Nephron progenitor cell (in vitro differentiated cells): Measurements from ENCODE around the gene MYL10.

Experiments used
- DNase-seq: peaks from one replicate; pipeline ENCODE4 v3.0.0; 2021
- H3K27ac Mint-ChIP-seq: 2 replicates; pipeline ENCODE4 v1.8.0; 2021; ENCODE audit warnings: mild to moderate bottlenecking, moderate library complexity, mixed read lengths
- H3K27me3 Mint-ChIP-seq: 2 replicates; pipeline ENCODE4 v1.8.0; 2021; ENCODE audit warnings: mild to moderate bottlenecking, low read depth, mixed read lengths; ENCODE audit not compliant: poor library complexity
- H3K36me3 Mint-ChIP-seq: 2 replicates; pipeline ENCODE4 v1.8.0; 2021; ENCODE audit warnings: low read depth, mixed read lengths
- H3K4me1 Mint-ChIP-seq: 2 replicates; pipeline ENCODE4 v1.8.0; 2021; ENCODE audit warnings: mixed read lengths
- H3K4me3 Mint-ChIP-seq: 2 replicates; pipeline ENCODE4 v1.8.0; 2021; ENCODE audit warnings: mild to moderate bottlenecking, moderate library complexity, mixed read lengths
- H3K9me3 Mint-ChIP-seq: 2 replicates; pipeline ENCODE4 v1.8.0; 2021; ENCODE audit warnings: mild to moderate bottlenecking, moderate library complexity, mixed read lengths
- CTCF ChIP-seq: fragments of 200-600 bp; sonication (generic); IDR thresholded peaks from 2 replicates; pipeline ENCODE4 v1.5.0; 2021; ENCODE audit warnings: antibody characterized with exemption

Gene MYL10

GRCh38 chr7:101582971-101583370 is 46.1 kb downstream of the MYL10 start:
- H3K36me3 Mint-ChIP-seq, result no peaks in the 10 kb centered on the region
- no peak for DNase-seq
- no peak overlapping the region for H3K27ac Mint-ChIP-seq
- peaks cover 4% of the 10 kb centered on the region for H3K27me3 Mint-ChIP-seq
- H3K4me3 Mint-ChIP-seq, result no peak overlapping the region
- no peak for TF ChIP-seq CTCF
- H3K9me3 Mint-ChIP-seq, result peaks cover 21% of the 10 kb centered on the region
- H3K4me1 Mint-ChIP-seq, result peaks cover 35% of the 10 kb centered on the region

- Mint-ChIP-seq H3K27ac (no peak overlapping the region), H3K4me3 (no peak overlapping the region), H3K36me3 (no peaks in the 10 kb centered on the region), H3K4me1 (peaks cover 26% of the 10 kb centered on the region), H3K27me3 (peaks cover 4% of the 10 kb centered on the region), H3K9me3 (peaks cover 26% of the 10 kb centered on the region)
- DNase-seq, result no peak
- TF ChIP-seq CTCF, result no peak
These were observed 47.2 kb downstream of the MYL10 start for GRCh38 chr7:101581891-101582290.

DNA sequence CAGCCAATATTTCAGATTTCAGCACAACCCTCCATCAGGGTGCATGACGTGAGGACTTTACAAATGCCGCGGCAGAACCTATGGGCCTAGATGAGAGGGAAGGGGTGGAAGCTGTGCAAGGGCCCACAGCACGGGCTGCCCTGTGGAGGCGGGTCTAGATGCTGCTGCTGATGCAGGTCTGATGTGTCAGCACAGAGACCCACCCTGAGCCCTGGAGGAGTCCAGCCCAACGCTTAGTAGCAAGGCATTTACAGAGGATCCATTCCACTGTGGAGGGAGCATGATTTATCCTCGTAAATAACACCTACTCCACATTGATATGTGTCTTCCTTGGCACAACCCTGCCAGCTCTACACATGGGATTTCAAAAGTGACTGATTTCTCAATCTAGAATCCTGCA is 48.5 kb downstream of the MYL10 start:
- no peak for TF ChIP-seq CTCF
- no peak overlapping the region for H3K4me3 Mint-ChIP-seq
- peaks cover 5% of the 10 kb centered on the region for H3K27me3 Mint-ChIP-seq
- peaks cover 18% of the 10 kb centered on the region for H3K4me1 Mint-ChIP-seq
- DNase-seq, result no peak
- no peaks in the 10 kb centered on the region for H3K36me3 Mint-ChIP-seq
- H3K9me3 Mint-ChIP-seq, result peaks cover 30% of the 10 kb centered on the region
- no peak overlapping the region for H3K27ac Mint-ChIP-seq

GRCh38 chr7:101578552-101578951 is 50.5 kb downstream of the MYL10 start:
- H3K4me1 Mint-ChIP-seq, result peaks cover 16% of the 10 kb centered on the region
- no peak overlapping the region for H3K4me3 Mint-ChIP-seq
- no peak for TF ChIP-seq CTCF
- peaks cover 8% of the 10 kb centered on the region for H3K27me3 Mint-ChIP-seq
- H3K9me3 Mint-ChIP-seq, result peaks cover 30% of the 10 kb centered on the region
- H3K27ac Mint-ChIP-seq, result no peak overlapping the region
- DNase-seq, result no peak
- peaks cover 3% of the 10 kb centered on the region for H3K36me3 Mint-ChIP-seq

- H3K36me3 Mint-ChIP-seq, result peaks cover 7% of the 10 kb centered on the region
- TF ChIP-seq CTCF, result no peak
- H3K27me3 Mint-ChIP-seq, result peaks cover 4% of the 10 kb centered on the region
- H3K9me3 Mint-ChIP-seq, result peaks cover 29% of the 10 kb centered on the region
- DNase-seq, result no peak
- H3K4me3 Mint-ChIP-seq, result no peak overlapping the region
- H3K27ac Mint-ChIP-seq, result no peak overlapping the region
- peaks cover 7% of the 10 kb centered on the region for H3K4me1 Mint-ChIP-seq
These were observed 52.1 kb downstream of the MYL10 start for GRCh38 chr7:101576998-101577397.

- peaks cover 7% of the 10 kb centered on the region for H3K4me1 Mint-ChIP-seq
- H3K4me3 Mint-ChIP-seq, result no peak overlapping the region
- peaks cover 41% of the 10 kb centered on the region for H3K9me3 Mint-ChIP-seq
- no peak for DNase-seq
- TF ChIP-seq CTCF, result no peak
- H3K27me3 Mint-ChIP-seq, result peaks cover 8% of the 10 kb centered on the region
- H3K36me3 Mint-ChIP-seq, result peaks cover 7% of the 10 kb centered on the region
- H3K27ac Mint-ChIP-seq, result no peak overlapping the region
These were observed 53.4 kb downstream of the MYL10 start for GRCh38 chr7:101575721-101576120.
